ENCODE results near the gene HLA-DQA1. TPM values are rescaled to one million over a fixed set of nuclear protein-coding genes. Genes with fewer than 3 reads are reported as not detected.
A peak's percentile ranks its signal among the peaks of the same experiment; 100 is the strongest.
"Not testable (repeated sequence)": the region's sequence is repeated elsewhere in the genome, so short reads cannot be mapped to it uniquely, and the experiment has no call there.

The HLA-DQA1 gene
- not detected in 2 replicates for total RNA-seq (2014; rRNA removed; shearing (Covaris generic))

DNA sequence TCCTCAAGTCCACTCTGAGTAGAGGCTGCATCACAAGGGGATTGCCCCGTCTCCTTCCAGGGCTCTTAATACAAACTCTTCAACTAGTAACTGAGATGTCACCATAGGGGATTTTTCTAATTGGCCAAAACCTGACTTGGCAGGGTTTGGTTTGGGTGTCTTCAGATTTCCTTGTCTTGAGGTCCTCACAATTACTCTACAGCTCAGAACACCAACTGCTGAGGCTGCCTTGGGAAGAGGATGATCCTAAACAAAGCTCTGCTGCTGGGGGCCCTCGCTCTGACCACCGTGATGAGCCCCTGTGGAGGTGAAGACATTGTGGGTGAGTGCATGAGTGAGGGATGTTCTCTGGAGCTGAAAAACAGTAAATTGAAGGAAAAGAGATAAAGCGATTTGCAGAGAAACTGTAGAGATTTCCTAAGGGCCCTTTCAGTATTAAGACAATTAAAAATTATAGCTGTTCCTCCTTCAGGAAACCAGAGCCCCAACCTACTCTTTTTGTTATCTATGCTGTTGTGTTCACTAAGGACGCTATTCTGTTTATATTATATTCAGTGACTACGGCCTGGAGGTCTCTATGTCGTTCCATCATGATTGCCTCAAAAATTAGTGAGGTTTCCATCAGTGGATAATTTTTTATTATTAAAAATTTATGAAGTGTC lies at the start of gene HLA-DQA1:
HLA-DQA1 (plus strand) TSS at position 188 of the 662 bp plus-strand sequence; CDS start at position 241, 53 bp downstream.
- DNase-seq (ENCODE audit: low spot score), result no peak

DNA sequence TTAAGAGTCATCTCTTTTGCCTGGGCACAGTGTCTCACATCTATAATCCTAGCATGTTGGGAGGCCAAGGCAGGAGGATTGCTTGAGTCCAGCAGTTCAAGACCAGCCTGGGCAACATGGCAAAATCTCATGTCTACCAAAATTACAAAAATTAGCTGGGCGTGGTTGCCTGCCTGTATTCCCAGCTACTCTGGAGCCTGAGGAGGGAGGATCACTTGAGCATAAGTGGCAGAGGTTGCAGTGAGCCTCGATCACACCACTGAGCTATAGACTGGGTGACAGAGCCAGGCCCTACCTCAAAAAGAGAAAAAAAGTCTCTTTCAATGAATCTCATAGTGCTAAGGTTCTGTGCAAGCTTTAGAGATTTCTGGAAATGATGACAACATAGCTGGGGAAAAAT lies 49.0 kb upstream of the HLA-DQA1 start:
- no peak for DNase-seq (ENCODE audit: low spot score)

DNA sequence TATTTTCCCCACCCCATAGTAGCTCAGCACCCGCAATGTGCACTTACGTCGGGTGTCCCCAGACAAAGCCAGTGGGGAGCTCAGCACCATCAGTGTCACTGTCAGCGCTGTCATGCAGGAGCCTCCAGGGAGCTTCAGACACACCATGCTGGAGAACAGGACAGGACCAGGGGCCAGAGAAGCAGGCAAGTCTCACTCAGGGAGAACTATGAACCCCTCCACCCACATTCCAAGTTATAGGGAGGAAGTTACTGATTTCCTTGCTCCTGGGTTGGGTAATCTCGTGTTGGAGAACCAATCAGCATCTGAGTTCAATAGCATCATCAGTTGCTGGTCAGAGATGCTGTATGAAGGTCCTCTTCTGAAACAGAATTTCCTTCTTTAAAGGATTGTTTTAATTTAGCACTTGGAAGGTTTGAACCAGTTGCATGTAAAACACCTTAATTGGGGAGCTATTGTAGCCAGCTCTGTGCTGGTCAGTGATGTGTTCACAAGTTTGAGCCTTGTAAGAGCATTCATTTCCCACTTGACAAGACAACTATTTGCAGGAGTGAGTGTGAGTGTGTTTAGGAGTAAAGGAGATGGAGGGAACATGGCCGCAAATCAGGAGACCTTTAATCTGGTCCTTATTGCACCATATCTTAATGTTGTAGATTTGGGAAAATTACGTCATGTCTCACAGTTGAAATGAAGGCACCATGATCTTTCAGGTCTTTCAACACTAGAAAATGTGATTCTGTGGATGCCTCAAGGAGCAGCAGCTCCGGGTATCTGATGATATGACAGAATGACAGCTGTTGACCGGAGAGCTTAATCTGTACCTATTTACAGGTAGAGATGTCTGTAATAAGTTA lies 47.4 kb upstream of the HLA-DQA1 start, which contains the start of gene HLA-DRB1:
HLA-DRB1 (minus strand) TSS at position 253 of the 854 bp plus-strand sequence; CDS start at position 147, 106 bp downstream.
- no peak for DNase-seq (ENCODE audit: low spot score)

DNA sequence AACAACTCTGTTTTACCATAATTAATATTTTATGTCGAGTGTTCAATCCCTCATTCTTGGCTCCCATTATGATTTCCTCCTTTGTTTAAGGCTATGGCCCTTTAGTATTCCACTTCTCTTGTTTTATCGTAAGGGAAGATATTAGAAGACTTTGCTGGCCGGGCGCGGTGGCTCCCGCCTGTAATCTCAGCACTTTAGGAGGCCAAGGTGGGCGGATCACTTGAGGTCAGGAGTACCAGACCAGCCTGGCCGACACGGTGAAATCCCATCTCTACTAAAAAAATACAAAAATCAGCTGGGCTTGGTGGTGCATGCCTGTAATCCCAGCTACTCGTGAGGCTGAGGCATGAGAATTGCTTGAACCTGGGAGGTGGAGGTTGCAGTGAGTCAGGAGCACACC lies 46.5 kb upstream of the HLA-DQA1 start:
- DNase-seq (ENCODE audit: low spot score), result not testable (repeated sequence)

DNA sequence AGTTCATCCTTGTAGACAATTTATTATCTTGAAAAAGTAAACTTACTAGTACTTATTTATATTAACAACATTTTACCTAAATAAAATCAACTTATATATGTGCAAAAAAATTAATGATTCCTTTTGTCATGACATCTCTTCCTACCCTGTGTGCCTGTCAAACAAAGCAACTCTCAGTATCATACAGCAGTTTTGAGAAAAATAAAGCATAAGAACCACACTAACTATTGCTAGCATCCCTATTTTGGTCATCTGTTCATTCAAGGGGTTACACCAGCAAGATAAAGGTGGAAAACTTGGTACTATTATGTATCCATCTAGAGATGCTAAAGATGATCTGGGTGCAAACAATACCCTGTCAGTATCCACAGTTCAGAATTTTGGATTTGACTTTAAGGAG lies 40.2 kb upstream of the HLA-DQA1 start:
- DNase-seq (ENCODE audit: low spot score), result no peak

DNA sequence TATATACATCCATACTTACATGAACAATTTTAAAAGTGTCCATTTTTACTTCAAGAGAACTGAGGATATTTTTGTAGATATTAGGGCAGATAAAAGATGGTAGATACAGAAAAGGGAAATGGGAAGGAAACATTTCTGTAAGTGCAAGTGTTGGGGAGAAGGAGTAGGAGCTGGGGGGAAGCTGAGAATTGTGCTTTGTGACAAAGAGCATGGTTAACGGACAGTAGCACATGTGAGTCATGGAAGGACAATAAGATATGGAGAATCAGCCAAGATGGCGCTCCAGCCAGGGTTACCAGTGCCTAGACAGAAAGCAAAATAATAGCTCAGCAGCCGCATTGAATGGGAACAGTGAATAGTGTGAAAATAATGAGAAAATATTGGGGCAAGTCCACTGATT lies 34.8 kb upstream of the HLA-DQA1 start:
- DNase-seq (ENCODE audit: low spot score), result no peak

DNA sequence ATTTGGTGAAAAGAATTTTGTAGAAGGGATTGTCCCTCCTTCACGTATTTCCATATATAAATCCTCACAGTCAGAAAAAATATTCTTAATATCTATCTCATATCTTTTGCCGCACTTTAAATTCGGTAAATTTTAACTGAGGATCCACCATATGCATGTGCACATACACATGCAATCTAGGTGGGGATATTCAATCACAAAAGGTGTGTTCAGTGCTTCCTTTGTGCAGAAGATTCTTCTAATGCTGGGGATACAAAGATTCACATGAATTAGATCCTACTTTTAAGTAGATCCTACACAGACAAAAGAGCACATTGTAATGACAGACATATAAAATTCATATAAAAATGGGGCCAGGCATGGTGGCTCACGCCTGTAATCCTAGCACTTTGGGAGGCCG lies 34.0 kb upstream of the HLA-DQA1 start:
- no peak for DNase-seq (ENCODE audit: low spot score)

DNA sequence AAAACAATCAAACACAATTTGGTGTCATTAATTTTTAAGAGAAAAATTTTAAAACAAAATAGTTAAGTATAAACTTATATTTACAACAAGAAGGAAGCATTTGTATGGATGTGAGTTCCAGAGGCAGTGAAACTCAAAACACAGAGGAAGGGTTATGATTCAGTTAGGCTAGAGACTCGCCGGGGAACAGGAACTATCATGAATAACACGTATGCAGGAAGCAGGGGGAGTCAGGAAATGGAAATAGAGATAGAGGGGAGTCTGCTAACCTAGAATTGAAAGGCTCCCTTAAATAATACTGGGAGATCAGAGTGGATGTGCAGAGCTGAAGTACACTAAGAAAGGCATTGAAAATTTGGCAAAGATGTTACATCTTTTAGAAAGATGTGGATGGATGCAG lies 33.3 kb upstream of the HLA-DQA1 start:
- DNase-seq (ENCODE audit: low spot score), result no peak

DNA sequence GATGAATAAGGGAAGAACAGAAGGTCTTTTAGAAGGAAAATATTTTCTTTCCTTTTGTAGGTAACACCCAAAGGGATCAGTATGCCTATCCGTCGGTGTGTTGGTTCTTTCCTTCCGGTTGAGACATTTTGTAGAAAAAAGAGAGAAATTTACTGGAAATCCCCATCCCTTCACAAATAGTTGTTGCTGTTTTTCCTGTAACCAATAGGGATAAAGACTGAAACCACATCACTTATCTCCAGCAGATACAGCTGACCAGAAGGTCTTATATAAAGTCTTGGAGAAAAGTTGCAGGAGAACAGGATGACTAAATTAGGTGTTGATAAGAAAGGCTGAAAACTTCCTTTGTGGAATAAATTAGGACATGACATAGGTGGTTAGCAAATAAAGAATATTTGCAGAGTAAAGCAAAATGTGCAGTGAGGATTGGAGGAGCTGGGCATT lies 32.8 kb upstream of the HLA-DQA1 start:
- DNase-seq (ENCODE audit: low spot score), result no peak

DNA sequence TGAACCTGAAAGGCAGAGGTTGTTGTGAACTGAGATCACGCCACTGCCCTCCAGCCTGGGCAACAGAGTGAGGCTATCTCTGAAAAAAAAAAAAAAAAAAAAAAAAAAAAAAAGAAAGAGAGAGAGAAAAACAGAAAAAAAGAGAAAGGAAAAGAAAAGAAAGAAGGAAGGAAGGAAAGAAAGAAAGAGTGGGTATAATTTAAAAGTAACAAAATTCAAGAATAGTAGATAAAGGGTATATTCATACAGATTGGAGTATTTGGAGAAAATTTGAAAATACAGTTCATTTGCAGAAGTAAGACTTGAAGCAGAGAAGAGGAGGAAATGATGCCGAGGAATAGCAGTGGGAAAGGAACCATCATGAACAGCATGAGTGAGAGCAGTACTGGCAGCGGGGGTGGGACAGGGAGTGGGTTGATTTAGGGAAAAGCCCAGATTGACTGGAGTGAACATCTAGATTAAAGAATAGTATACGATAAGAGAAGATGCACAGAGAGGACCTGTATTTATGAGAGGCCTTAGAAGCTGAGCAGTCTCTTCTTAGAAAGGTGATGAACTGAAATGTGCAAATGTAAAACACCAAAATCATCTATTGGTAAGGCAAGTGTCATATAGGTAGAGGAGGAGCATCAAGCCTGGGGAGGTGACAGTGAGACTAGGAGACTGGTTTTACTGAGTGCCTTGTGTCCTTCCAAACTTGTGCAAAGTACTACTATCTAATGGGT lies 29.8 kb upstream of the HLA-DQA1 start:
- DNase-seq (ENCODE audit: low spot score), result no peak

DNA sequence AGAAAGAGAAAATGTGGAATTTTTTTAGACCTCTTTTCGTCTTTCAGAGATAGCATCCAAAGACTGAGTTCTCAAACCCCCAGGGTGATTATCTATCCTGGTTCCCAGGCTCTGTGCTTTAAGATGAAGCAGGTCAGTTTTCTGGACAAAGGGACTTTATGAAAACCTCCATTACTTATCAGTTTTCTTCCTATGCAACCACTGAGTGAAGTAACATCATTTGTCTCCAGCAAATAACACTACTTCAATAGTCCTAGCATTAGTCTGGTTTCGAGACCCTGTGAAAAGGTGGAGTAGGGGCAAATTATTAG lies 29.3 kb upstream of the HLA-DQA1 start:
- DNase-seq (ENCODE audit: low spot score), result no peak

DNA sequence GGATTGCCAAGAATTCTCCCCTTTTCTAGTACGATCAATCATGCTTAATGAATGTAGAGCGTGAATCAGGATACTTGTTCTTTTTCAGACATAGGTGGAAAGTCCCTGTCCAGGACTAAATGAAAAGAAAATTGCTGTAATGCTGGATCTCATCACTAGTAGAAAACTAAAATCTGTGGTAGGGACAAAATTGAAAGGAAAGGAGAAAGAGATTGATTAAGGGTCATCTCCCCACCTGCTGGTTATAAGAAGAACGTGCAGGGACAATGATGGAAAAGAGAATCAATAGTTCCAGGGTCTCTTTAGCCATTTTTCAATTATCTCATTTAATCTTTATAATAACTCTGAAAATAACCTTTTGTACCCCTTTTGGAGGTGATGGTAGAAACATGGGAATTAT lies 28.8 kb upstream of the HLA-DQA1 start:
- no peak for DNase-seq (ENCODE audit: low spot score)

DNA sequence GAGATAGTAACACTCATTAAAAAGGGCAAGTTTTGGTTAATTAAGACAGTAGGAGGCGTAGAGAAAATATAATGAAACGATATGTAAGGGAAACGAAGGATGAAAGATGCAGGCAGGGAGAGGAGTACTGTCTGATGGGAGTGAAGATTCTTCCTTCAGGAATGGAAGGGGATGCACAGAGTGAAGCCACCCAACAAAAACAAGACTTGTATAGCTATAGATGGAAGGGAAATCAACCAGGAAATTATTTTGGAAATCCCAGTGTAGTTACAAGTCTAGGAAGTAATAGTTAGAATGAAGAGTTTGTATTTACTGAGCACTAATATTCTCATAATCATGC lies 27.8 kb upstream of the HLA-DQA1 start:
- DNase-seq (ENCODE audit: low spot score), result no peak

DNA sequence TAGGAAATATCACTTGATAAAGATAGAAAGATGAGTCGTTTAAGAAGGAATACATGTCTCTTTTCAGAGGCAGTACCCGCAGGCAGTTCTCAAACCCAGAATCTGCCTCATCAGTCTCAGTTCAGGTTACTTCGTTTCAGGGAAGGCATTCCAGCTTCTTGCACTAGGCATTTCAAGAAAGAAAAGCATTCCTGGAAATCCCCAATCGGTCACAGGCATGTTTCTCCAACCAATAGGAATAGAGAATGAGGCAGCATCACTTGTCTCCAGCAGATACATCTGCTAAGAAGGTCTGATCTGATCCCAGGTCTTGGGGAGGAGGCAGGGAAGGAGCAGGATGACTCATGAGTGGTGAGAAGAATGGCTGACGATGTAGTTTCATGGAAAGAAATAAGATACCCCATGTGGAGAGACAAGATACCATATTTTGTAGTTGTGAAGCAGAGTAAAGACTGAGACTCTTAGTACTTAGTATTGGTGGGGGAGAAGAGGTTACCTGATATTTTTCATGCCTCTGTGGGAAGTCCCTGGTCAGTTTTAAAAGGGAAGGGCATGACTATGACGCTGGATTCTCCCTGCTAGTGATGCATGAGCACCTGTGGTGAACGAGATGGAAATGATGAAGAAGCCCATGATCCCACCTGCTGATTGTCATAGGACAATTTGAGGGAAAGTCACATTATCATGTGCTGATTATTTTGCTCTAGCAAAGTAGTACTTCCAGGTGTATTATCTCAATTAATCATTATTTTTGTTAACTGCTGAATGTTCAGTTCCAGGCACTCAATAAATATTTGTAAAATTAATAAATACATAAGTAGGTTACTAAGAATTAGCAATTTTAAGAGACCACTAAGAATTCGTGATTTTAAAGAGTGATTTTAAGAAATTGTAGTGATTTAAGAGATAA lies 27.2 kb upstream of the HLA-DQA1 start:
- peak; percentile 93 for DNase-seq (ENCODE audit: low spot score)

DNA sequence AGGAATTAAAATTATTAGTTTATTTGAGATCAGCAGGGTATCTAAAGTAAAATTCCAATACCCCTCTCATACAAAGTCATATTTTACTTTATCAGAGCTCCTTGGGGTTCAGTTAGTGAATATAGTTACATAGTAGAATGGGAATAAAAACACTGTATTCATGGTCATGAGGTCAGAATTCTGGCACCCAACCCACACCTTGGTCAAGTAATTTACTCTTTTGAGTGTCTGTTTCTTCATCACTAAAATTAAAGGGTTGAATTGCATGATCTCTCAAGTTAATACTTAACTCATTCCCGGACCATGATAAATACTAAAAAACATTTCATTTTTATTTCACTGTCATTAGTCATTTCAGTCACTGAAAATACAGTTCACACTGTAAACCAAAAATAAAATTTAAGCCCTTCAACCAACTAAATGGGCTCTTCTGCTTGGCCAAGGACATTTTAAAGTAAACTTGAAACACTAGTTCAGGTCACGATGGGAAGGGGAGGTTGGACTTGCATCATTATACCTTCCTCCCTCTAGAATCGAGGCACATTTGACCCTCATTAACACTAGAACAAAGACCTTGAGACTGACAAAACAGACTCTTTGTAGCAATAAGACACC lies 26.4 kb upstream of the HLA-DQA1 start:
- no peak for DNase-seq (ENCODE audit: low spot score)

DNA sequence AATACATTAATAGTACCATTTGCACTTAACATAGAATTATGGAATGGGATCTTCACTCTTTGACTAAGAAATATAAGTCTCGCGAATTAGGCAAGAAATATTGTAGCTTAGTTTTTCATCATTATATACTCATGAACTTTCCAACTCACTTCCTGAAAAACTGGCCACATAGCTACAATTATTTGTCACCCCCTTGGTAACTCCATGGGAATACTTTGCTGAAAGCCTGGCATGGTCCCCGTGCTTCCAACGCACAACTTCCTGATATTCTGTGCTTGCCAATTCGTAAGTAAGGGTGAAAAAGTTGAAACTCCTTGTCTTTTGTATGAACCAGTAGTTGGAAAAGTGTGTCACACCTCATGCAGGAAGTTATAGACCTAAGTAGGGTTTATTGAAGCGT lies 23.7 kb upstream of the HLA-DQA1 start:
- DNase-seq (ENCODE audit: low spot score), result no peak

DNA sequence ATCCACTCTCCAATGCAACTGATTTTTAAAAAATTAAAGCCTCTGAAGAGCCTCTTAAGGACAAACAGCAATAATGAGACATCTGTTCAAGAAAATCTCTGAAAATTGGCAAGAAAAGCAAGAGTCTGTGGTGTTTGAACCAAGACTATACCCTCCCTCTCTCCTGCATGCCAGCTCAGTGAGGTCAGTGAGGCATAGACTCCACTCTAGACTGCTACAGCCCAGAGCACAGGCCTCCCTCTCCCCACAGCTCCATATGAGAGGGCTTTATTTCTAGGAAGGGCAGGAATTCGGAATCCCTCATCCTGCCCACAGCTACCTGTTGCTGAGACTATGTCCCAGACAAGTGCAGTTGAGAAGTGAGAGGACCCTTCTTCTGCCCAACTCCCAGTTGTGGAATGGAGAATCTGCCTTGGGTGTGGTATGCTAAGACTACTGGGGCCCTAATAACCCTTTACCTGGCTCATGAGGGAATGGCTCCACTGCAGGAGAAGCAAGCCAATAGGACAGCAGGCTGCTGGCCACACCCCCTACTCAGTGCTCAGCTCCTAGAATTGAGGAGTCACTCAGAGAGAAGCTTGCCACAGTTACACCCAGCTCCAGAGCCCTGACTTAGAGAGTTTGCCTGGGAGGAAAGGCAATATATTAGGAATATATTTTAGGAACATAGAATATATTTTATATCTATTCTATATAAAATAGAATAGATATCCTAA lies 22.7 kb upstream of the HLA-DQA1 start:
- DNase-seq (ENCODE audit: low spot score), result no peak

DNA sequence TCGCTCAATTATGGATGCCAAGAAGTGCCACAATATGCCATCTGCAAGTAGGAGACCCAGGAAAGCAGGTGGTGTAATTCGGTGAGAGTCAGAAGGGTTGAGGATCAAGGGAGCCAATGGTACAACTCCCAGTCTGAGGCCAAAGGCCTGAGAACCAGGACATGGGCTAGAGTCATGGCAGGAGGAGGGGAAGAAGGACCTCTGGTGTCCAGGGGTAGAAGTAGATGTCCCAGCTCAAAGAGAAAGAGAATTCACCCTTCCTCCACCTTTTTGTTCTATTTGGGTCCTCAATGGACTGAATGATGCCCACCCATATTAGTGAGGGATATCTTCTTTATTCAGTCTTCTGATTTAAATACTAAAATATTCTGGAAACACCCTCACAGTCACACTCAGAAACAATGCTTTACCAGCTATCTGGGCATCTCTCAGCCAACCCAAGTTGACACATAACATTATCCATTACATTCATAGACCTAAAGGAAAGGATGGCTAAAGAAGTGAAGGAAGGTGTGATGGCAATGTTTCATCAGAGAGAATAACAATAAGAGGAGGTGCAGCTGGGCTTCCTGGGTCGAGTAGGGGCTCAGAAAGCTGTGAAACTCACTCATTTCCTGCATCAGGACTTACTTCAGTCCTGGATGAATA lies 21.2 kb upstream of the HLA-DQA1 start:
- DNase-seq (ENCODE audit: low spot score), result no peak

DNA sequence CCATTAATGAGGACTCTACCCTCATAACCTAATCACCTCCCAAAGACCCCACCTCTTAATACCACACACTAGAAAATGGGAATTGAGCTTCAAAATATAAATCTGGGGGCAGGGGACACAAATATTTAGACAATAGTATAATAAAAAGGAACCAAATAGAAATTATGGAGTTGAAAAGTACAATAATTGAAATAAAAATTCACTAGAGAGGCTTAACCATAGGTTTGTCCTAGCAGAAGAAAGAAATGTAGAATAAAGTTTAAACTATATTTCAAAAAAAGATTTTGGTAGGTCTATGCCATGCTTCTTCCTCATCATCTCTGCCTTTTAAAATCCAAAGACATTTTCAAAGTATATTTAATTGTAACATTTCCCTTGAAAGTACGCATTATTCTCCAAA lies 19.5 kb upstream of the HLA-DQA1 start:
- no peak for DNase-seq (ENCODE audit: low spot score)

DNA sequence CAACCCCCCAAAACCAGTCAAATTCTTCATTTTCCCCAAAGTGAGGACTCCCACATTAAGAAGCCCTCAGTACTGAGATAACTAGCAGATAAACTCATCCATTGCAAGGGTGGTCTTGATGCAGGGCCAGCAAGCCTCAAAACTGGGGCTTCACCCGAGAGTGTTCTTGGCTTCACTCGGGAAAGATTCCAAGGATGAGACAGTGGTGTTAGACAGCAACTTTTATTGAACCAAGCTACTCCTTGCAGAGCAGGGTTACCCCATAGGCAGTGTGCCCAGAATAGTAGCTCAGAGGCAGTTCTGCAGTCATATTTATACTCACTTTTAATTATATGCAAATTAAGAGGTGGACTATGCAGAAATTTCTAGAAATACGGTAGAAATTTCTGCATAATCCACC lies 15.8 kb upstream of the HLA-DQA1 start:
- DNase-seq (ENCODE audit: low spot score), result no peak

Data from H4 (cell line).